D721Med (cell line): ENCODE data around the gene ARMC3.

Experiments
- DNase-seq: peaks from one replicate; pipeline ENCODE4 v3.0.0; 2011; ENCODE audit warnings: low spot score; ENCODE audit not compliant: insufficient read length
- FAIRE-seq: peaks from 2 replicates; lab custom pipeline; 2011; peaks lifted over from hg19 to GRCh38; lab: Jason Lieb, UNC
- TF ChIP-seq, protein P1 (sequence below): IDR thresholded peaks from 2 replicates; pipeline ENCODE4 v1.5.1; 2012; ENCODE audit warnings: mild to moderate bottlenecking, control low read depth; ENCODE audit not compliant: insufficient read depth; ENCODE audit errors: missing control alignments

Gene ARMC3, protein sequence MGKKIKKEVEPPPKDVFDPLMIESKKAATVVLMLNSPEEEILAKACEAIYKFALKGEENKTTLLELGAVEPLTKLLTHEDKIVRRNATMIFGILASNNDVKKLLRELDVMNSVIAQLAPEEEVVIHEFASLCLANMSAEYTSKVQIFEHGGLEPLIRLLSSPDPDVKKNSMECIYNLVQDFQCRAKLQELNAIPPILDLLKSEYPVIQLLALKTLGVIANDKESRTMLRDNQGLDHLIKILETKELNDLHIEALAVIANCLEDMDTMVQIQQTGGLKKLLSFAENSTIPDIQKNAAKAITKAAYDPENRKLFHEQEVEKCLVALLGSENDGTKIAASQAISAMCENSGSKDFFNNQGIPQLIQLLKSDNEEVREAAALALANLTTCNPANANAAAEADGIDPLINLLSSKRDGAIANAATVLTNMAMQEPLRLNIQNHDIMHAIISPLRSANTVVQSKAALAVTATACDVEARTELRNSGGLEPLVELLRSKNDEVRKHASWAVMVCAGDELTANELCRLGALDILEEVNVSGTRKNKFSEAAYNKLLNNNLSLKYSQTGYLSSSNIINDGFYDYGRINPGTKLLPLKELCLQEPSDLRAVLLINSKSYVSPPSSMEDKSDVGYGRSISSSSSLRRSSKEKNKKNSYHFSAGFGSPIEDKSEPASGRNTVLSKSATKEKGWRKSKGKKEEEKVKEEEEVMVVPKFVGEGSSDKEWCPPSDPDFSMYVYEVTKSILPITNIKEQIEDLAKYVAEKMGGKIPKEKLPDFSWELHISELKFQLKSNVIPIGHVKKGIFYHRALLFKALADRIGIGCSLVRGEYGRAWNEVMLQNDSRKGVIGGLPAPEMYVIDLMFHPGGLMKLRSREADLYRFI

DNA sequence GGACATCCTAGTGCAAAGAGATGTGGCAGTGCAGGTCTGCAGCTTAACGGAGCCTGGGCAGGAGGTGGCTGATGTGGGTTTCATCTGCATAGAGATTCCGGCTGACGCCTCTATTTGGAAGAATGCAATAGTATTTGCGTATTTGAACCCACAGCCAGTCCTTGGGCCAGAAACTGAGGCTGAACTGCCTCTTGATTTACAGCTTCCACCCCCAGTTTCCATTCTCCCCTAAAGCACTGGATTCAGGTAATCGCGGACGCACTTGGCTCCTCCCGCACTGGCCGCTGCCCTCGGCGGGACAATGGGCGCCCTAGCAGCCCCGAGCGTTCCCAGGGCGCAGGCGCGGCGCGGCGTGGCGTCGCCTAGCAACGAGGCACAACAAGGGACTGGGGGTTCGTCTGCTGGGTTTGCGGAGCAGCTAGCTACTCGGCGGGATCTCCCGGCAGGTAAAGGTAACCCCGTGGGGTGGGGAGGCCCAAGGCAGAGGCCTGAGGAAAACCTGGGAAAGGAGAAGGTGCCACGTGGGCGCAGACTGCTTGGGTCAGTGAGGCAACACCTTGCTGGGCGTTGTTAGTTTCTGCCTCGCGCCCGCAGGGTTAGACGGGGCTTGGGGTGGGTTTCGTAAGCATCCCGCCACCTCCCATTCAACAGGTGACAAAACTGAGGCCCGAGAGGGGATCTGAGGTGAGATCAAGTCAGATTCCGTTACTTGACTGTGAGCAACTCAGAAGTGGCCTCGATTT, at the start of gene ARMC3:
ARMC3 (plus strand) TSS at position 393 of the 743 bp plus-strand sequence. CDS start 3,944 bp downstream, outside the sequence.
- TF ChIP-seq, protein P1, sequence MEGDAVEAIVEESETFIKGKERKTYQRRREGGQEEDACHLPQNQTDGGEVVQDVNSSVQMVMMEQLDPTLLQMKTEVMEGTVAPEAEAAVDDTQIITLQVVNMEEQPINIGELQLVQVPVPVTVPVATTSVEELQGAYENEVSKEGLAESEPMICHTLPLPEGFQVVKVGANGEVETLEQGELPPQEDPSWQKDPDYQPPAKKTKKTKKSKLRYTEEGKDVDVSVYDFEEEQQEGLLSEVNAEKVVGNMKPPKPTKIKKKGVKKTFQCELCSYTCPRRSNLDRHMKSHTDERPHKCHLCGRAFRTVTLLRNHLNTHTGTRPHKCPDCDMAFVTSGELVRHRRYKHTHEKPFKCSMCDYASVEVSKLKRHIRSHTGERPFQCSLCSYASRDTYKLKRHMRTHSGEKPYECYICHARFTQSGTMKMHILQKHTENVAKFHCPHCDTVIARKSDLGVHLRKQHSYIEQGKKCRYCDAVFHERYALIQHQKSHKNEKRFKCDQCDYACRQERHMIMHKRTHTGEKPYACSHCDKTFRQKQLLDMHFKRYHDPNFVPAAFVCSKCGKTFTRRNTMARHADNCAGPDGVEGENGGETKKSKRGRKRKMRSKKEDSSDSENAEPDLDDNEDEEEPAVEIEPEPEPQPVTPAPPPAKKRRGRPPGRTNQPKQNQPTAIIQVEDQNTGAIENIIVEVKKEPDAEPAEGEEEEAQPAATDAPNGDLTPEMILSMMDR: no peak
- FAIRE-seq (no peak), DNase-seq (no peak)

DNA sequence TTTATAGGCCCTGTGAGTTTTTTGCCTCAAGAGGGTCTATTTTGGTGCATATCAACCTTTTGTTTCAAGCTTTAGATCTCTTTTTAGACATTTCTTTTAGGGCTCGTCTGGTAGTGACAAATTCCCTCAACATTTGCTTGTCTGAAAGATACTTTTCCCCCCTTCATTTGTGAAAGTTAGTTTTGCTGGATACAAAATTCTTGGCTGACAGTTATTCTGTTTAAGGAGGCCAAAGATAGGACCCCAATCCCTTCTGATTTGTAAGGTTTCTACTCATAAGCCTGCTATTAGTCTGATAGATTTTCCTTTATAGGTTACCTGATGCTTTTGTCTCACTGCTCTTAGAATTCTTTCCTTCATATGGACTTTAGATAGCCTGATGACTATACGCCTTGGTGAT, 36.1 kb upstream of the ARMC3 start:
- no peak for FAIRE-seq
- TF ChIP-seq, protein P1: no peak
- DNase-seq: no peak

DNA sequence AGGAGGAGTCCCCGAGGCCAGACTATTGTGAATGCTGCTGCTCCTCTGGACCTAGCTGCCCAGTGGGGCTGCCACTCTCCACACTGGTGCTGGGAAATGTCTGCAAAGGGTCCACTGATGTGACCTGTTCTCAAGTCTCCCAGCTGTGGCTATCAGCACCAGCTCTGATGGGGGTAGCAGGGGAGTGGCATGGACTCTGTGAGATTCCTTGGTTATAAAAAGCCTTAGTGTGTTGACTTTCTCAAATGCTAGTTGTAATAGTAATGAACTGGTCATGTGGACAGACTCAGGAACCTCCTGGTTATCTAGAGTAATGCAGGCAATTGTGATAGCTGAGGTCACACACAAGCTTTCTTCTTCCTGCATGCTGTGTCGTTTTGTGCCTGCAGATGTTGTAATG, 34.1 kb upstream of the ARMC3 start:
- FAIRE-seq (no peak), DNase-seq (no peak)
- TF ChIP-seq, protein P1: no peak

DNA sequence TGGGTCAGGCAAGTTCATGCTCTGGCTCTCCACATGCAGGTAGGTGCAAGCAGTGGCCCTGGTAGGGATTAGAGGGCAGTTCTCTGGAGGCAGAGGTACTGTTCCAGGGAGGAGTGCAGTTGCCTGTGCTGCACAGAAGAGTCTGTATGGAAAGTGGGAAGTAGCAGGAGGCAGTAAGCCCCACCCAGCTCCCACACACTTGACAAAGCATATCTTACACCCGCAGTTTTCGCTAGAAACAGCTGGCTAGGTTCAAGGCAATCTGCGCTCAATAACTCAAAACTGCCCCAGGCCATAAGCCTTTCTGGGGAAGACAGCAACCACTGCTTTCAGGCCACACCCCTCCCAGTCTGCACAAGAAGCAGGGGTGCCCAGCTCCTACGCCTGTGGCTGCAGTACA, 33.1 kb upstream of the ARMC3 start:
- TF ChIP-seq, protein P1: no peak
- FAIRE-seq (no peak), DNase-seq (no peak)

DNA sequence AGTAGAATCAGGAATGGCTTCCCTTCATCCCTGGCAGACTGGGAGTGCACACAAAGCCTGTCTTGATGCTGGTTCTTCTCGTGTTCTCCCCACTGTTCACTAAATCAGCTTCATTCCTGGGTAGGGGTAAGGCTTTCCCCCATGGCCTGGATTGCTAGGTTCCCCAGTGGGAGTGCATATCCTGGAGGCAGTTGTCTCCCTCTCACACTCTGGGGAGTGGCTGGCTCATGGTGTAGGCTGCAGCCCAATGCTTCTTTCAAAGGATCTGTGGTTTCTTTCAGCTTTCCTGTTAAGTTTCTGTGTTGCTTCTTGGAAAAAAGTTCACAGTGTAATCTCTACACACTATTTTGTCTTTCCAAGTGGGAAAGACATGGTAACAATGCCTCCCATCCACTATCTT, 32.6 kb upstream of the ARMC3 start:
- DNase-seq (no peak), FAIRE-seq (no peak)
- TF ChIP-seq, protein P1: no peak

DNA sequence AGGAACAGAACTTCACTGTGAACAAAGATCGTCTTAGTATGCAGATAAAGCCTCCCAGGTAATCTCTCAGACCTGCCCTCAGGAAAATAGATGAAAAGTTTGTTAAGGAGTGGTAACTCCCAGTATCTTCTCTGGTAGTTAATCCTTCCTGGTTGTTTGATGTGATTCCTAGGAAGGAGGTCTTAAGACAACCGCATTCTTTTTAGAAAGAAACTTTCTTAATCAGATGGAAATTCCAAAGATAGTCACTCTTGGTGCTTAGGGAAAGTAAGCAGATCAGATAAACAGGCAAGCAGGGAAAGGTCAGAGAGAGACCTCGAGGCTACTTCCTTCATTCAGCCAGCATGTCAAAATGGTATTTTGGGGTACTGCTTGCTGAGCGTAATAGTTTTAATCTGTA, 30.5 kb upstream of the ARMC3 start:
- FAIRE-seq (no peak), DNase-seq (no peak)
- TF ChIP-seq, protein P1: no peak
